GM12892 (cell line): ENCODE data around the gene STEAP2.

Source experiments
- POLR2A ChIP-seq: IDR thresholded peaks from 2 replicates; pipeline ENCODE4 v1.6.1; 2011; ENCODE audit warnings: low read depth, low read length, control low read depth
- POLR2AphosphoS5 ChIP-seq: IDR thresholded peaks from 2 replicates; pipeline ENCODE4 v1.6.1; 2011; ENCODE audit warnings: low read depth, low read length, control low read depth

DNA sequence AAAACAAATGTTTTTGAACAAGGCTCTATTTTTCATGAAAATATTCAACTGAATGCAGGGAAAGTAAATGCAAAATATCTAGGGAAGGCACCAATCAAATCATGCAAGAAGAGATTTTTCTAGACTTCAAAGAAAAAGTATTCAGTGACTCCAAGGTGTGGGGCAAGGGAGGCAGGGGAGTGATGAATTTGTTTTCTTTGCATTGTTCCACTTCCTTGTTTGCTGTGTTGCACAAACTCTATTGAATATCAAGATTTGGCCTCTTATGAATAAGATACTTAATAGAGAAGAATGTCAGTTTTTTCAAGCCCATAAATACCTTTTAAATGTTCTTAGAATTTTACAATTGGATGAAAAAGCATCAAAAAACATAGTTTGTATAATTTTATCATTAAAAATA lies 30.9 kb upstream of the STEAP2 start:
- TF ChIP-seq POLR2A (no peak), POLR2AphosphoS5 (no peak)
